HG03432 (cell line): ENCODE data around the gene FGGY.
A peak's percentile ranks its signal among the peaks of the same experiment; 100 is the strongest.
"Not testable (repeated sequence)": the region's sequence is repeated elsewhere in the genome, so short reads cannot be mapped to it uniquely, and the experiment has no call there.

ENCODE experiments used
- ATAC-seq: cut with Tn5 transposase; IDR thresholded peaks from one replicate; pipeline ENCODE4 v1.9.1; 2021; ENCODE audit warnings: mild to moderate bottlenecking, moderate library complexity; ENCODE audit not compliant: unreplicated experiment

The FGGY gene

GRCh38 chr1:59564192-59564891, 267.4 kb downstream of the FGGY start:
- ATAC-seq, result no peak

GRCh38 chr1:59565611-59566410, 268.9 kb downstream of the FGGY start:
- no peak for ATAC-seq

GRCh38 chr1:59568158-59568935, 271.5 kb downstream of the FGGY start:
- no peak for ATAC-seq

- no peak for ATAC-seq
Measured at GRCh38 chr1:59569198-59569597, 272.3 kb downstream of the FGGY start.

GRCh38 chr1:59570524-59570923, 273.6 kb downstream of the FGGY start:
- ATAC-seq, result peak; percentile 81

GRCh38 chr1:59574085-59574484, 277.2 kb downstream of the FGGY start:
- ATAC-seq, result no peak

GRCh38 chr1:59577774-59578173, 280.9 kb downstream of the FGGY start:
- no peak for ATAC-seq

- no peak for ATAC-seq
Measured at GRCh38 chr1:59579222-59579621, 282.3 kb downstream of the FGGY start.

GRCh38 chr1:59580257-59580656, 283.4 kb downstream of the FGGY start:
- ATAC-seq, result no peak

GRCh38 chr1:59592410-59592809, 295.5 kb downstream of the FGGY start:
- ATAC-seq, result not testable (repeated sequence)

GRCh38 chr1:59592924-59593323, 296.0 kb downstream of the FGGY start:
- peak; percentile 68 for ATAC-seq

GRCh38 chr1:59593798-59594790, 297.2 kb downstream of the FGGY start:
- ATAC-seq, result no peak

GRCh38 chr1:59595774-59596173, 298.9 kb downstream of the FGGY start:
- ATAC-seq, result no peak

- no peak for ATAC-seq
Measured at GRCh38 chr1:59596432-59596831, 299.5 kb downstream of the FGGY start.

GRCh38 chr1:59596956-59597355, 300.1 kb downstream of the FGGY start:
- no peak for ATAC-seq

GRCh38 chr1:59597420-59598119, 300.7 kb downstream of the FGGY start:
- no peak for ATAC-seq

GRCh38 chr1:59598120-59598440, 301.2 kb downstream of the FGGY start:
- ATAC-seq, result no peak

- ATAC-seq, result no peak
Measured at GRCh38 chr1:59601041-59601441, 304.1 kb downstream of the FGGY start.

GRCh38 chr1:59601811-59602210, 304.9 kb downstream of the FGGY start:
- ATAC-seq, result no peak

GRCh38 chr1:59604191-59604590, 307.3 kb downstream of the FGGY start:
- ATAC-seq, result no peak
